Measurements from ENCODE around the gene PROB1.

PROB1 gene

GRCh38 chr5:139341689-139342422 lies 53.0 kb downstream of the PROB1 start, which contains the start of gene PAIP2:
Gene PAIP2 (plus strand): TSS chr5:139341854. CDS start chr5:139363785, 21,931 bp downstream.
- DNase-seq (ENCODE audit: low read depth in 2 of 2), result peak; percentile 95 to 98

GRCh38 chr5:139341187-139341688 lies 53.7 kb downstream of the PROB1 start:
- no peak for DNase-seq (ENCODE audit: low read depth in 2 of 2)
